Endothelial cell of umbilical vein (primary cell): ENCODE measurements around the gene CREB3. TPM values are rescaled to one million over a fixed set of nuclear protein-coding genes. Genes with fewer than 3 reads are reported as not detected.

ENCODE experiments used
- BruUV-seq: library from RNA; stranded (reverse); fragments of 400-500 nt; replicated peaks from 2 replicates; lab custom pipeline; 2021; lab: Mats Ljungman, UMichigan
- CTCF ChIA-PET: fragments of 300-600, 350-600 bp; sonication (Branson Sonifier 250); formaldehyde crosslinking; loops from one replicate; lab custom pipeline; 2021; ENCODE audit warnings: antibody characterized with exemption, inconsistent platforms; lab: Charles Lee
- POLR2A ChIA-PET: fragments of 300-600, 350-600 bp; sonication (Branson Sonifier 250); formaldehyde crosslinking; loops from one replicate; lab custom pipeline; 2021; ENCODE audit warnings: antibody characterized with exemption, inconsistent platforms; lab: Charles Lee
- DNase-seq: peaks from one replicate; pipeline ENCODE4 v3.0.0-alpha.2; 2011; ENCODE audit warnings: low read depth, low spot score
- FAIRE-seq: peaks from 2 replicates; lab custom pipeline; 2011; peaks lifted over from hg19 to GRCh38; lab: Jason Lieb, UNC
- H2AFZ ChIP-seq: 2 replicates; pipeline ENCODE4 v1.6.0; 2012; ENCODE audit warnings: low read depth, low read length, control low read depth, inconsistent platforms
- H3K27ac ChIP-seq: 2 replicates; pipeline ENCODE4 v1.5.1; 2011; ENCODE audit warnings: low read depth, mild to moderate bottlenecking, control low read depth, low read length, moderate library complexity; ENCODE audit not compliant: insufficient read depth
- H3K27me3 ChIP-seq, 2 experiments: 2 replicates each; pipeline versions ENCODE4 v1.6.0 to v1.6.1; 2011; ENCODE audit warnings: low read length in 2 of 2, mixed read lengths in 1 of 2; ENCODE audit not compliant: control insufficient read depth in 2 of 2, insufficient read depth in 2 of 2
- H3K36me3 ChIP-seq, 2 experiments: 2 replicates in 1 of 2; 3 replicates in 1 of 2; pipeline ENCODE4 v1.5.1; 2011; ENCODE audit warnings: low read length in 2 of 2, mild to moderate bottlenecking in 1 of 2, moderate library complexity in 1 of 2; ENCODE audit not compliant: control insufficient read depth in 2 of 2, insufficient read depth in 2 of 2; ENCODE audit errors: extremely low read depth in 1 of 2
- H3K4me1 ChIP-seq: 3 replicates; pipeline ENCODE4 v1.5.1; 2011; ENCODE audit warnings: mild to moderate bottlenecking, low read length; ENCODE audit not compliant: control insufficient read depth, insufficient read depth; ENCODE audit errors: extremely low read depth
- H3K4me2 ChIP-seq: 2 replicates; pipeline ENCODE4 v1.6.1; 2011; ENCODE audit warnings: low read length, control low read depth, mixed read lengths; ENCODE audit not compliant: insufficient read depth
- H3K4me3 ChIP-seq, 3 experiments: fragments of 200-600 bp in 1 of 3; sonication (generic), shearing (Covaris generic) in 1 of 3; replicated peaks in 1 of 3; 2 replicates each; pipeline ENCODE4 v1.5.1; 2011 to 2016; ENCODE audit warnings: control low read depth in 3 of 3, low read length in 3 of 3, mild to moderate bottlenecking in 2 of 3, inconsistent platforms in 1 of 3, low read depth in 1 of 3, moderate library complexity in 1 of 3; ENCODE audit not compliant: insufficient read depth in 1 of 3
- H3K79me2 ChIP-seq: 2 replicates; pipeline ENCODE4 v1.6.0; 2012; ENCODE audit warnings: low read length, inconsistent platforms; ENCODE audit not compliant: control insufficient read depth, insufficient read depth
- H3K9ac ChIP-seq: replicated peaks from 2 replicates; pipeline ENCODE3; 2011; ENCODE audit warnings: low read length, control low read depth; ENCODE audit not compliant: insufficient read depth; ENCODE audit errors: extremely low read depth
- H3K9me1 ChIP-seq: replicated peaks from 3 replicates; pipeline ENCODE4 v1.6.0; 2011; ENCODE audit warnings: mild to moderate bottlenecking, low read length; ENCODE audit not compliant: control insufficient read depth, insufficient read depth; ENCODE audit errors: extremely low read depth
- H3K9me3 ChIP-seq: replicated peaks from 2 replicates; pipeline ENCODE4 v1.5.1; 2012; ENCODE audit warnings: low read length, inconsistent platforms; ENCODE audit not compliant: control insufficient read depth, insufficient read depth
- H4K20me1 ChIP-seq: replicated peaks from 2 replicates; pipeline ENCODE3; 2011; ENCODE audit warnings: mild to moderate bottlenecking, low read length; ENCODE audit not compliant: control insufficient read depth, insufficient read depth; ENCODE audit errors: extremely low read depth
- EZH2 ChIP-seq: IDR thresholded peaks from 2 replicates; pipeline ENCODE4 v1.6.1; 2012; ENCODE audit warnings: borderline replicate concordance, low read depth, mild to moderate bottlenecking, moderate library complexity, low read length, inconsistent platforms; ENCODE audit not compliant: severe bottlenecking
- FOS ChIP-seq: IDR thresholded peaks from 2 replicates; pipeline ENCODE4 v1.6.1; 2011; ENCODE audit warnings: mild to moderate bottlenecking, low read length, moderate library complexity, borderline replicate concordance; ENCODE audit not compliant: insufficient read depth
- GATA2 ChIP-seq: IDR thresholded peaks from 2 replicates; pipeline ENCODE4 v1.7.0; 2011; ENCODE audit warnings: low read depth, mild to moderate bottlenecking, moderate library complexity, mixed read lengths, low read length; ENCODE audit not compliant: insufficient read length, insufficient read depth
- JUN ChIP-seq: IDR thresholded peaks from 2 replicates; pipeline ENCODE4 v1.6.1; 2011; ENCODE audit warnings: borderline replicate concordance, low read depth; ENCODE audit not compliant: insufficient read length, insufficient read depth
- POLR2AphosphoS5 ChIP-seq: IDR thresholded peaks from 2 replicates; pipeline ENCODE4 v1.6.1; 2012; ENCODE audit warnings: low read depth, mild to moderate bottlenecking, control low read depth, low read length, moderate library complexity; ENCODE audit not compliant: insufficient read depth
- dilution Hi-C: fragments of 300-500 bp; cut with MboI; formaldehyde crosslinking; loops from one replicate; pipeline ENCODE4 v1.15.0; 2019; ENCODE audit warnings: low sequenced_read_pairs; ENCODE audit not compliant: extremely low pct_ligation_motif_present
- intact Hi-C: fragments of 100-400 bp; cut with micrococcal nuclease; formaldehyde crosslinking; loops from one replicate; pipeline ENCODE4 v1.10.0; 2022
- polyA plus RNA-seq, 4 experiments: library from polyadenylated mRNA; depleted of rRNA in 3 of 4; stranded (reverse) in 3 of 4; unstranded in 1 of 4; fragments of >200 nt; gene quantifications; 2 replicates each; pipeline versions ENCODE4 v1.2.1 to v1.2.3, GENCODE V29; 2011 to 2012; ENCODE audit warnings: missing spikeins in 1 of 4
- total RNA-seq: library from RNA; stranded (reverse); gene quantifications from 2 replicates; pipeline ENCODE4 v1.2.3, GENCODE V29; 2021
- TF ChIP-seq, protein P1 (sequence below), 2 donors: IDR thresholded peaks; 1 replicate in 1 of 2; 2 replicates in 1 of 2; pipeline ENCODE4 v1.5.1; 2011; ENCODE audit warnings: low read length in 2 of 2, mild to moderate bottlenecking in 2 of 2, moderate library complexity in 2 of 2, control low read depth in 1 of 2, inconsistent platforms in 1 of 2, low read depth in 1 of 2; ENCODE audit not compliant: insufficient read depth in 1 of 2; ENCODE audit errors: extremely low read depth in 1 of 2

CREB3 gene
- total and polyA plus RNA-seq, 2 donors (not counting 3 experiments of a cell fraction or from before 2014, with no cell fraction given): 39.8 to 52.1 TPM

- ChIA-PET CTCF (interaction anchor here (0.8 to 4.1 kb wide), 18 partner anchors 9 to 184 kb away, joined by 3 to 52 read pairs (median 6); partner anchors contain the start of genes CCDC107, GBA2, RGP1 and RMRP), POLR2A (interaction anchor here (1.6 kb wide), 1 partner anchor 31 kb away, joined by 6 read pairs; no protein-coding TSS in a partner anchor)
- peaks cover 49% of the 10 kb centered on the region for H3K4me1 ChIP-seq
- no peaks in the 10 kb centered on the region for H3K9me3 ChIP-seq
- no peak overlapping the region for H3K4me3 ChIP-seq
- no peak for TF ChIP-seq POLR2AphosphoS5
- TF ChIP-seq, protein P1, sequence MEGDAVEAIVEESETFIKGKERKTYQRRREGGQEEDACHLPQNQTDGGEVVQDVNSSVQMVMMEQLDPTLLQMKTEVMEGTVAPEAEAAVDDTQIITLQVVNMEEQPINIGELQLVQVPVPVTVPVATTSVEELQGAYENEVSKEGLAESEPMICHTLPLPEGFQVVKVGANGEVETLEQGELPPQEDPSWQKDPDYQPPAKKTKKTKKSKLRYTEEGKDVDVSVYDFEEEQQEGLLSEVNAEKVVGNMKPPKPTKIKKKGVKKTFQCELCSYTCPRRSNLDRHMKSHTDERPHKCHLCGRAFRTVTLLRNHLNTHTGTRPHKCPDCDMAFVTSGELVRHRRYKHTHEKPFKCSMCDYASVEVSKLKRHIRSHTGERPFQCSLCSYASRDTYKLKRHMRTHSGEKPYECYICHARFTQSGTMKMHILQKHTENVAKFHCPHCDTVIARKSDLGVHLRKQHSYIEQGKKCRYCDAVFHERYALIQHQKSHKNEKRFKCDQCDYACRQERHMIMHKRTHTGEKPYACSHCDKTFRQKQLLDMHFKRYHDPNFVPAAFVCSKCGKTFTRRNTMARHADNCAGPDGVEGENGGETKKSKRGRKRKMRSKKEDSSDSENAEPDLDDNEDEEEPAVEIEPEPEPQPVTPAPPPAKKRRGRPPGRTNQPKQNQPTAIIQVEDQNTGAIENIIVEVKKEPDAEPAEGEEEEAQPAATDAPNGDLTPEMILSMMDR (IDR thresholded peaks at IDR 0.05; ENCODE audit: extremely low read depth in 1 of 2, insufficient read depth in 1 of 2, low read depth in 1 of 2, low read length in 2 of 2): peak; percentile 29 to 46
- H3K4me2 ChIP-seq: peak overlapping the region; percentile 97
- intact Hi-C loops (loop anchor here (5.0 kb wide), 1 partner anchor 155 kb away; no protein-coding TSS in a partner anchor), dilution Hi-C loops (no loop called here)
- H3K36me3 ChIP-seq: peaks cover 23 to 33% of the 10 kb centered on the region in 2 experiments
- H3K79me2 ChIP-seq: peaks cover 82% of the 10 kb centered on the region
- H3K27ac ChIP-seq: peak overlapping the region; percentile 78
- no peaks in the 10 kb centered on the region for H4K20me1 ChIP-seq
- H3K27me3 ChIP-seq: no peaks in the 10 kb centered on the region
- no peak overlapping the region for H2AFZ ChIP-seq
- DNase-seq: peak; percentile 72
- H3K9ac ChIP-seq: peak overlapping the region; percentile 66
- no peaks in the 10 kb centered on the region for H3K9me1 ChIP-seq
- BruUV-seq: no TSS peak
- FAIRE-seq: peak; percentile 79
Measured at GRCh38 chr9:35726931-35727330, 5.5 kb upstream of the CREB3 start.

DNA sequence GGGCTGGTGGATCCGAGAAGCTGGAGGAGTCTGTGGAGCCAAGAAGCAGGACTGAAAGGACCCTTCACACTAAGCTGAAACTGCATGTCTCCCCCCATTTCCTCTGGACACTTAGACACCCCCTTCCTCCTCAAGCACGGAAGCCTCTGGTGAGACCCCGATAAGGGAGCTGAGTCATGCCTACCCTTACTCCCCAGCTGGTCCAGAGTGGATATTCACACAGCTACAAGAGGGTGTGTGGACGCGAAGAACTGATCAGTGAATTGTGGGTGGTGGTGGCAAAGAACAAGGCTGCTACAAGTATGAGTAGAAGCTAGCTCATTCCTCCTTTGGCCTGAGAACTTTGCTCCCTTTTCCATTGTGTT lies 4.8 kb upstream of the CREB3 start:
- H3K4me2 ChIP-seq: peak overlapping the region; percentile 97
- H3K9ac ChIP-seq: peak overlapping the region; percentile 66
- FAIRE-seq (no peak), DNase-seq (no peak)
- CTCF ChIA-PET: interaction anchor here (0.8 to 4.1 kb wide), 25 partner anchors 8 to 184 kb away, joined by 3 to 52 read pairs (median 6); partner anchors contain the start of genes ARHGEF39, CCDC107, GBA2 and HRCT1
- peak overlapping the region; percentile 1 to 79 (median 32) for H3K4me3 ChIP-seq
- no peaks in the 10 kb centered on the region for H4K20me1 ChIP-seq
- intact Hi-C loops: loop anchor here (5.0 kb wide), 1 partner anchor 155 kb away; no protein-coding TSS in a partner anchor
- TF ChIP-seq JUN (peak; percentile 24), FOS (no peak), EZH2 (no peak), GATA2 (peak; percentile 85)
- peaks cover 81% of the 10 kb centered on the region for H3K79me2 ChIP-seq
- peaks cover 49% of the 10 kb centered on the region for H3K4me1 ChIP-seq
- peaks cover 19 to 25% of the 10 kb centered on the region in 2 experiments for H3K36me3 ChIP-seq
- no peak overlapping the region for H2AFZ ChIP-seq
- dilution Hi-C loops: no loop called here
- no peaks in the 10 kb centered on the region for H3K9me3 ChIP-seq
- H3K27ac ChIP-seq: peak overlapping the region; percentile 78
- H3K9me1 ChIP-seq: no peaks in the 10 kb centered on the region
- BruUV-seq: no TSS peak
- H3K27me3 ChIP-seq: no peaks in the 10 kb centered on the region
- POLR2A ChIA-PET: interaction anchor here (0.7 to 1.6 kb wide), 4 partner anchors 13 to 649 kb away, joined by 3 to 7 read pairs (median 5); no protein-coding TSS in a partner anchor
